GM08714 (cell line): Measurements from ENCODE around the gene MGAT3.

ENCODE experiments used
- H3K4me3 ChIP-seq: fragments of 200-500 bp; sonication (Bioruptor generic); 2 replicates; pipeline ENCODE4 v1.5.1; 2014; ENCODE audit warnings: mild to moderate bottlenecking, low read length, inconsistent platforms
- ZNF274 ChIP-seq: IDR thresholded peaks from 2 replicates; pipeline ENCODE4 v1.6.1; 2012; ENCODE audit warnings: mild to moderate bottlenecking, low read depth, low read length

The MGAT3 gene

GRCh38 chr22:39433476-39434242 is 23.2 kb upstream of the MGAT3 start:
- no peak for TF ChIP-seq ZNF274

GRCh38 chr22:39434243-39434653 is 22.6 kb upstream of the MGAT3 start:
- H3K4me3 ChIP-seq, result no peak overlapping the region
- TF ChIP-seq ZNF274, result no peak

More at GRCh38 chr22:39433476-39434242, 23.2 kb upstream of the MGAT3 start:
- H3K4me3 ChIP-seq, result no peak overlapping the region

- no peak overlapping the region for H3K4me3 ChIP-seq
- no peak for TF ChIP-seq ZNF274
Measured at GRCh38 chr22:39434721-39435120, 22.1 kb upstream of the MGAT3 start.

GRCh38 chr22:39435616-39436015 is 21.2 kb upstream of the MGAT3 start:
- TF ChIP-seq ZNF274, result no peak
- H3K4me3 ChIP-seq, result no peak overlapping the region

- TF ChIP-seq ZNF274, result no peak
- no peak overlapping the region; the same call in 1 of the 2 replicates for H3K4me3 ChIP-seq
Measured at GRCh38 chr22:39437791-39438704, 18.8 kb upstream of the MGAT3 start.

- no peak for TF ChIP-seq ZNF274
- H3K4me3 ChIP-seq, result no peak overlapping the region
Measured at GRCh38 chr22:39439170-39439569, 17.6 kb upstream of the MGAT3 start.

GRCh38 chr22:39443398-39443797 is 13.4 kb upstream of the MGAT3 start:
- no peak overlapping the region; the same call in 1 of the 2 replicates for H3K4me3 ChIP-seq
- TF ChIP-seq ZNF274, result no peak

GRCh38 chr22:39444247-39444800 is 12.5 kb upstream of the MGAT3 start:
- H3K4me3 ChIP-seq, result no peak overlapping the region
- no peak for TF ChIP-seq ZNF274

- TF ChIP-seq ZNF274, result no peak
Measured at GRCh38 chr22:39444937-39445465, 11.8 kb upstream of the MGAT3 start.

GRCh38 chr22:39445678-39446077 is 11.1 kb upstream of the MGAT3 start:
- TF ChIP-seq ZNF274, result no peak
- H3K4me3 ChIP-seq, result no peak overlapping the region

More at GRCh38 chr22:39444937-39445465, 11.8 kb upstream of the MGAT3 start:
- no peak overlapping the region for H3K4me3 ChIP-seq

GRCh38 chr22:39446239-39446721 is 10.5 kb upstream of the MGAT3 start:
- no peak for TF ChIP-seq ZNF274
- no peak overlapping the region; the same call in 1 of the 2 replicates for H3K4me3 ChIP-seq

GRCh38 chr22:39448205-39449054 is 8.4 kb upstream of the MGAT3 start:
- H3K4me3 ChIP-seq, result peak overlapping the region; percentile 64; the same call in 1 of the 2 replicates
- no peak for TF ChIP-seq ZNF274

- peak overlapping the region; percentile 64; the same call in 1 of the 2 replicates for H3K4me3 ChIP-seq
- TF ChIP-seq ZNF274, result no peak
Measured at GRCh38 chr22:39449708-39450107, 7.1 kb upstream of the MGAT3 start.
